AG09319 (cell line): ENCODE results near the gene OR8I2.
"Not testable (repeated sequence)": the region's sequence is repeated elsewhere in the genome, so short reads cannot be mapped to it uniquely, and the experiment has no call there.

Source experiments
- DNase-seq: peaks from one replicate; pipeline ENCODE4 v3.0.0-alpha.2; 2010; ENCODE audit warnings: low read depth; ENCODE audit errors: extremely low read depth
- TF ChIP-seq, protein P1 (sequence below): IDR thresholded peaks from 2 replicates; pipeline ENCODE4 v1.5.1; 2011; ENCODE audit warnings: low read depth, mild to moderate bottlenecking, inconsistent platforms, low read length, moderate library complexity

OR8I2 gene

DNA sequence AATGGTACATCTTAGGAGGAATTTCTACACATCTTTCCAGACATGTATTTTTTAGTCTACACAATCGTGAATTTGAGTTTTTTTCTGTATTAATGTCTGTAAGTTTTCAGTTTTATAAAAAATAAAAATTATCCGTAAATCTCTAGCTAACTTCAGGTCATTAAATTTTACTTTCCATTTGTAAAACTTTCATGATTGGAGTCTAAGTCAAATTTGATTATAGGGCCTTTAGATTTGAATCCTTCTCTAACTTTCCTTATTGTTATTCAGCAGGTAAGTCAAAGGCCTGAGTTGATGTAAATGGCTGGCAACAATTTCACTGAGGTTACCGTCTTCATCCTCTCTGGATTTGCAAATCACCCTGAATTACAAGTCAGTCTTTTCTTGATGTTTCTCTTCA is at the start of gene OR8I2:
TSS of gene OR8I2 (plus strand) at position 301 of the 400 bp plus-strand sequence. CDS start at position 301, 0 bp downstream.
- DNase-seq = no peak
- TF ChIP-seq, protein P1, sequence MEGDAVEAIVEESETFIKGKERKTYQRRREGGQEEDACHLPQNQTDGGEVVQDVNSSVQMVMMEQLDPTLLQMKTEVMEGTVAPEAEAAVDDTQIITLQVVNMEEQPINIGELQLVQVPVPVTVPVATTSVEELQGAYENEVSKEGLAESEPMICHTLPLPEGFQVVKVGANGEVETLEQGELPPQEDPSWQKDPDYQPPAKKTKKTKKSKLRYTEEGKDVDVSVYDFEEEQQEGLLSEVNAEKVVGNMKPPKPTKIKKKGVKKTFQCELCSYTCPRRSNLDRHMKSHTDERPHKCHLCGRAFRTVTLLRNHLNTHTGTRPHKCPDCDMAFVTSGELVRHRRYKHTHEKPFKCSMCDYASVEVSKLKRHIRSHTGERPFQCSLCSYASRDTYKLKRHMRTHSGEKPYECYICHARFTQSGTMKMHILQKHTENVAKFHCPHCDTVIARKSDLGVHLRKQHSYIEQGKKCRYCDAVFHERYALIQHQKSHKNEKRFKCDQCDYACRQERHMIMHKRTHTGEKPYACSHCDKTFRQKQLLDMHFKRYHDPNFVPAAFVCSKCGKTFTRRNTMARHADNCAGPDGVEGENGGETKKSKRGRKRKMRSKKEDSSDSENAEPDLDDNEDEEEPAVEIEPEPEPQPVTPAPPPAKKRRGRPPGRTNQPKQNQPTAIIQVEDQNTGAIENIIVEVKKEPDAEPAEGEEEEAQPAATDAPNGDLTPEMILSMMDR = no peak

DNA sequence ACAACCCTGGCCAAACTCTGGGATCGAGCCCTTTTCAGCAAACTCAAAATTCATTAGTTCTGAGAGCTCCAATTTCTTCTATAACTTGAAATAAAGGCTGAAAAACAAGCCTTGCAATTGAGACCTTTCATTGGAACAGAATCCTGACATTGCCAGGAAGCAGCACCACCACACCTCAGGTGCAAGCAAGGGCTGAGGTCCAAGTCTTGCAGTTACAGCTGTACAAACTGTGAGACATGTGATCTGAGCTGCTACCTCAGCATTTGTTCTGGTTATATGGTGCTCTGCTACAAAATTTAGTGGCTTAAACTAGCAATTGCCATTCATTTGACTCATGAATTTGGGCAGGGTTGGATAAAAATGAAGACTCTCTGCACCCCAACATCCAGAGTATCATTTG is 47.6 kb upstream of the OR8I2 start:
- no peak for DNase-seq
- TF ChIP-seq, protein P1 = no peak

DNA sequence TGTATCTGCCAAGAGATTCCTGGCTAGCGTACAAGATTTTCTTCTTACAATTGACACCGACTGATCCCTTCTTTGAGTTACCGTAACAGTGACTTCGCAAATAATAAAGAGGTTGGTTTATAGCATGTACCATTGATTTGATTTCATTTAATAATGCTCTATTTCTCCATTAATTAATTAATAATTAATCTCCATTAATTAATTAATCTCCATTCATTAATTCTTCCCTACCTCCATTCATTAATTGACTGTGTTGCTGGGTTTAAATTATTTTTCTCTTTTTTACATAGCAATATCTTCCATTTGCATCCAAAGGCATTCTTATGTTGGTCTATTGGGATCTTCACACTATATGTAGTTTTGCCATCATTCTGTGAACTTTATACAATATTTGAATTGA is 44.6 kb upstream of the OR8I2 start:
- no peak for DNase-seq
- TF ChIP-seq, protein P1 = no peak

DNA sequence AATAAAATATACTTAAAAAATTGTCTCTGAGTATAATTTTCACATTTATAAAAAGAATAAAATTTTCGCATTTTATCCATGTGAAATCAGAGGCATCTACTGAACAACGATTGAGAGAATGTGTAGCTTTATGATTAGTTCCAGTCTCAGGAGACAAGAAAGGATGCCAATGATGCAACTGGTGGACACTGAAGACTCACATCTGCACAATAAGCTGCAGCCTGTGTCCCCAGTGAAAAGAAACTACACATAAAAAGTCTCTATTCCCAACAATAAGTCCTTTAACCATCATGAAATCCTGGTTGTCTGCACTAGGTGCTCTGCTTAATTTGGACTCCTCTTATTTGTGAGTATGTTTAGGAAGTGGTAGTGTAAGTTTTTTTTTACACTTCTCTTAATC is 43.6 kb upstream of the OR8I2 start:
- TF ChIP-seq, protein P1 = no peak
- DNase-seq = no peak

DNA sequence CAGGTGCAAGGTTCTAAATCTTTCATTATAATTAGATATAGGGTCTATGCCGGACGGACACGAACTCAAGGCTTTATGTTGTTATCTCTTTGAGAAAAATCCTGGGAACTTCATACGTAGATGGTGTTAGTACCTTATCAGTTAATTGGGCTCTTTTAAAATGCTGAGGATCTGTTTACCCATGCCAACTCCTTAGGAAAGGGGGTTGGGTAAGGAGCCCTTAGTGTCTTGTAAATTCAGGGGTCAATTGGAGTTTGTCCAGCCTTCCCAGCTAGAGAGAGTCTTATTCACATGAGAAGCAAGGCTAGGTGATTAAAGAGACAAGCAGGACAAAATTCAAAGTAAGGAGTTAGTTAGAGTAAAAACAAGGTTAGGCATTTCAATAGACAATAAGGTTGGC is 36.7 kb upstream of the OR8I2 start:
- not testable (repeated sequence) for DNase-seq

DNA sequence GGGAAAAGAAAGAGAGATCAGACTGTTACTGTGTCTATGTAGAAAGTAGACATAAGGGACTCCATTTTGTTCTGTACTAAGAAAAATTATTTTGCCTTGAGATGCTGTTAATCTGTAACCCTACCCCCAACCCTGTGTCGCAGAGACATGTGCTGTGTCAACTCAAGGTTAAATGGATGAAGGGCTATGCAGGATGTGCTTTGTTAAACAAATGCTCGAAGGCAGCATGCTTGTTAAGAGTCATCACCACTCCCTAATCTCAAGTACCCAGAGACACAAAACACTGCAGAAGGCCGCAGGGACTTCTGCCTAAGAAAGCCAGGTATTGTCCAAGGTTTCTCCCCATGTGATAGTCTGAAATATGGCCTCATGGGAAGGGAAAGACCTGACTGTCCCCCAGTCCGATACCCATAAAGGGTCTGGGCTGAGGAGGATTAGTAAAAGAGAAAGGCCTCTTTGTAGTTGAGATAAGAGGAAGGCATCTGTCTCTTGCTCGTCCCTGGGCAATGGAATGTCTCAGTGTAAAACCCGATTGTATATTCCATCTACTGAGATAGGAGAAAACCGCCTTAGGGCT is 35.4 kb upstream of the OR8I2 start:
- not testable (repeated sequence) for DNase-seq

DNA sequence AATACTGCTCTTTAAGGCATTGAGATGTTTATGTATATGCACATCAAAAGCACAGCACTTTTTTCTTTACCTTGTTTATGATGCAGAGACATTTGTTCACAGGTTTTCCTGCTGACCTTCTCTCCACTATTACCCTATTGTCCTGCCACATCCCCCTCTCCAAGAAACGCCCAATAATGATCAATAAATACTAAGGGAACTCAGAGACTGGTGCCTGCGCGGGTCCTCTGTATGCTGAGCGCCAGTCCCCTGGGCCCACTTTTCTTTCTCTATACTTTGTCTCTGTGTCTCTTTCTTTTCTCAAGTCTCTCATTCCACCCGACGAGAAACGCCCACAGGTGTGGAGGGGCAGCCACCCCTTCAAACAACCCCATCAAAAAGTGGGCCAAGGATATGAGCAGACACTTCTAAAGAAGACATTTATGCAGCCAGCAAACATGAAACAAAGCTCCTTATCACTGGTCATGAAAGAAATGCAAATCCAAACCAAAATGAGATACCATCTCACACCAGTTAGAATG is 34.8 kb upstream of the OR8I2 start:
- DNase-seq = not testable (repeated sequence)

DNA sequence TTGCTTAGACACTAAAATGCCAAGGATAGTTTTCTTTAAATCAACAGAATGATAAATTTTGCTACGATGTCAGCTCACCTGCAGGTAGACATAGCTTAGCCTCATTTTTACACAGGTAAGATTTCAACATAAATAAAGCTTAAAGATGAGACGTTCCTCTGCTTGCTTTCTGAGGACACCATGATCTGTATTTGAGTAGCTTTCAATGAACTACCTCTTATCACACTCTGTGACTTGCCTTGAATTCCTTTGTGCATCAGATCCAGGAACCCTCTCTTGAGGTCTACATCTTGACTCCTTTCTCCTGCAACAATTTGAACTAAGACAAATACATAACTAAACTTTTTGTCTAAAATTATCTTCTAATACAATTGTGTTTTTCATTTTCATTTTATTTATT is 26.1 kb upstream of the OR8I2 start:
- DNase-seq = no peak
- TF ChIP-seq, protein P1 = no peak

DNA sequence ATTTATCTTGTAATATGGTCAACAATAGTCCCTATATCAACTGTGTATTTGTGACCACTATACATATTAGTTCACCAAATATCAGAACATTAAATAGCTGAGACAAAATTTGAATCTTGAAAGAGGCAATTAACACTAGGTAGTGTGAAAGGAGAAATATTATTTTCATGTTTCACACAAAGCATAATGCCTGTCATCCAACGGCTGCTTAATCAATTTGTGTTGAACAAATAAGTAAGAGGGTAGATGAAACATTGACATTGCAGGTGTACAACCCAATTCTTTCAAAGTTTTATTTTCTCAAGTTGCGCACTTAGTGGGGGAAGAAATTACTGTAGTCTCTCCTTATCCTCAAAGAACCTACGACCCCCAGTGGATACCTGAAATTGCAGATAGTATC is 3.4 kb upstream of the OR8I2 start:
- no peak for DNase-seq
- TF ChIP-seq, protein P1 = no peak
